ENCODE data around the gene MAGI2. TPM values are rescaled to one million over a fixed set of nuclear protein-coding genes. Genes with fewer than 3 reads are reported as not detected.

MAGI2 gene
- total and polyA plus RNA-seq, 9 donors, result 7.1 to 20.4 (median 18.7) TPM

GRCh38 chr7:79475455-79475854 is 22.0 kb upstream of the MAGI2 start:
- intact Hi-C loops (cut with DNase I), result no loop called here
- Histone ChIP-seq H3K4me3 (no peak overlapping the region), H3K27ac (no peak overlapping the region), H3K36me3 (no peaks in the 10 kb centered on the region), H3K27me3 (no peaks in the 10 kb centered on the region), H3K9me3 (no peaks in the 10 kb centered on the region), H3K4me1 (ENCODE audit: insufficient read depth) (no peaks in the 10 kb centered on the region)
- DNase-seq, result no peak
- no peak for TF ChIP-seq CTCF (IDR thresholded peaks at IDR 0.05)
- no peak for TF ChIP-seq POLR2A (IDR thresholded peaks at IDR 0.05)
- no peak for TF ChIP-seq EP300 (IDR thresholded peaks at IDR 0.05)
- WGBS, 3 donors, result 63 to 85% (median 72%) methylated on average over 1 of the region's 1 CpG

DNA sequence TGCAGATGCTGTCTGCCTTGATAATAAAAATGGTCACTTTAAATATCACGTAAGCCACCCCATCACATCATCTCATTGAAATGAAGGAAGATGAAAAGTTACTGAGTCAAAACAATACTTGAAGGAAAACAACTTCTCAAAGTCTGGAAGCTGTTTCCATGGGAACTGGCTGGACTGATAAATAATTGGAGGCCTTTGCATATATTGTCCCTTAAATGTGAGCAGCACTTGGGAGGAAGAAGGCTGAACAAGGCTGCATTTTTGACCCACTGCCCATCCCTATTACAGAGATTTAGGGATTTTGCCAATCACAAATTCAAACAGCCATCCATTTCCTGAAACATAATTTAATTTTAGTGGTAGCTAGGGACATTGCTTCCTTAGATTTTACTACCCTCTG is 18.2 kb upstream of the MAGI2 start:
- Histone ChIP-seq H3K4me1 (ENCODE audit: insufficient read depth) (no peaks in the 10 kb centered on the region), H3K27ac (no peak overlapping the region), H3K27me3 (no peaks in the 10 kb centered on the region), H3K9me3 (no peaks in the 10 kb centered on the region), H3K4me3 (no peak overlapping the region), H3K36me3 (no peaks in the 10 kb centered on the region)
- intact Hi-C loops (cut with DNase I), result no loop called here
- 76 to 92% (median 86%) methylated on average over 1 of the region's 1 CpG for WGBS, 3 donors
- DNase-seq, result no peak
- TF ChIP-seq CTCF (IDR thresholded peaks at IDR 0.05) (no peak), POLR2A (IDR thresholded peaks at IDR 0.05) (no peak)

GRCh38 chr7:79471283-79471682 is 17.8 kb upstream of the MAGI2 start:
- Histone ChIP-seq H3K4me3 (no peak overlapping the region), H3K4me1 (ENCODE audit: insufficient read depth) (no peaks in the 10 kb centered on the region), H3K9me3 (no peaks in the 10 kb centered on the region), H3K27ac (no peak overlapping the region), H3K36me3 (no peaks in the 10 kb centered on the region), H3K27me3 (no peaks in the 10 kb centered on the region)
- no peak for TF ChIP-seq EP300 (IDR thresholded peaks at IDR 0.05)
- TF ChIP-seq POLR2A (IDR thresholded peaks at IDR 0.05), result no peak
- TF ChIP-seq CTCF (IDR thresholded peaks at IDR 0.05), result no peak
- intact Hi-C loops (cut with DNase I), result no loop called here
- no peak for DNase-seq

- Histone ChIP-seq H3K27ac (no peak overlapping the region), H3K9me3 (no peaks in the 10 kb centered on the region), H3K36me3 (no peaks in the 10 kb centered on the region), H3K27me3 (no peaks in the 10 kb centered on the region), H3K4me3 (no peak overlapping the region), H3K4me1 (ENCODE audit: insufficient read depth) (no peaks in the 10 kb centered on the region)
- intact Hi-C loops (cut with DNase I), result no loop called here
- no peak for DNase-seq
- TF ChIP-seq POLR2A (IDR thresholded peaks at IDR 0.05), result no peak
- TF ChIP-seq CTCF (IDR thresholded peaks at IDR 0.05), result no peak
- TF ChIP-seq EP300 (IDR thresholded peaks at IDR 0.05), result no peak
- 94 to 100% (median 95%) methylated on average over 1 of the region's 1 CpG for WGBS, 3 donors
These were observed 12.1 kb upstream of the MAGI2 start for GRCh38 chr7:79465551-79465950.

DNA sequence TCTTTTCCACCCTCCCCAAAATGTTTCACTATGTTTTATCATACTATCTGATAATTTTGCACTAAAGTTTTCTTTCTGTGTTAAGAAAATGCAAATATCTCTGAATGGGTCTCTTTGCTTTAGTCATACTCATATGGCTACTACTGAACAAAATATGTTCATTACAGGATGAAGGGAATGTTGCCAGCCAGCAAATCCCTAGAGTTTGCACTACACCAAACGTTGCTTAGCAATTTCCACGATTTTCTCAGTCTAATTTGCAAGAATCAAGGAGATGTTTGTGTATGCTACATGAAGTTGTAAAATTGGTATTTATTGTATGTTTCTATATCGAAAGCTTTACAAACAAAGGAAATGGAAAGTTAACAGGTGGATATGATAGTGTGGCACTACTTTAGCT is 10.6 kb upstream of the MAGI2 start:
- Histone ChIP-seq H3K27ac (no peak overlapping the region), H3K4me1 (ENCODE audit: insufficient read depth) (no peaks in the 10 kb centered on the region), H3K9me3 (no peaks in the 10 kb centered on the region), H3K27me3 (no peaks in the 10 kb centered on the region), H3K36me3 (no peaks in the 10 kb centered on the region), H3K4me3 (no peak overlapping the region)
- TF ChIP-seq POLR2A (IDR thresholded peaks at IDR 0.05) (no peak), CTCF (IDR thresholded peaks at IDR 0.05) (no peak)
- intact Hi-C loops (cut with DNase I), result no loop called here
- WGBS, 3 donors, result 90 to 95% (median 94%) methylated on average over 3 of the region's 3 CpGs
- no peak for DNase-seq

Data from ovary (tissue), 9 donors.